ENCODE data around the gene TSHZ2.

TSHZ2 gene

DNA sequence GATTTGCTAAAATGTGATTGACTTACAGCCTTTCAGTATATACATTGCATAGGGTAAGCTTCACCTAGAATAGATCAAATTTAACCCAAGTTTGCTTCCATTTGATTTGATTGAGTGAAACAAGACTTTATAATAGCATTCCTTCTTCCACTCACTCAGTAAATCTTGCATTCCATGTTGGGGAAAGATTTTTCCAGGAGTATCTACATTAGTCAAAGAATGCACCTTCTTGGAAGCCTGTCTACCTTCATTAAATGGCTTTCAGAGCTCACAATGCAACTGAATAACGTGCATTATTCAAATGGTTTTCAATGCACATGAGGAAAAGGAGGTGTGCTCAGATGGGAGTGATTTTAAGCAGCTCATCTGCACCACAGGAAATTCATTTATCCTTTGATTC lies 38.3 kb upstream of the TSHZ2 start:
- POLR2A ChIA-PET, result no interaction called here
- CTCF ChIA-PET, result no interaction called here
- DNase-seq (ENCODE audit: extremely low spot score), result no peak
- TF ChIP-seq, protein P1, sequence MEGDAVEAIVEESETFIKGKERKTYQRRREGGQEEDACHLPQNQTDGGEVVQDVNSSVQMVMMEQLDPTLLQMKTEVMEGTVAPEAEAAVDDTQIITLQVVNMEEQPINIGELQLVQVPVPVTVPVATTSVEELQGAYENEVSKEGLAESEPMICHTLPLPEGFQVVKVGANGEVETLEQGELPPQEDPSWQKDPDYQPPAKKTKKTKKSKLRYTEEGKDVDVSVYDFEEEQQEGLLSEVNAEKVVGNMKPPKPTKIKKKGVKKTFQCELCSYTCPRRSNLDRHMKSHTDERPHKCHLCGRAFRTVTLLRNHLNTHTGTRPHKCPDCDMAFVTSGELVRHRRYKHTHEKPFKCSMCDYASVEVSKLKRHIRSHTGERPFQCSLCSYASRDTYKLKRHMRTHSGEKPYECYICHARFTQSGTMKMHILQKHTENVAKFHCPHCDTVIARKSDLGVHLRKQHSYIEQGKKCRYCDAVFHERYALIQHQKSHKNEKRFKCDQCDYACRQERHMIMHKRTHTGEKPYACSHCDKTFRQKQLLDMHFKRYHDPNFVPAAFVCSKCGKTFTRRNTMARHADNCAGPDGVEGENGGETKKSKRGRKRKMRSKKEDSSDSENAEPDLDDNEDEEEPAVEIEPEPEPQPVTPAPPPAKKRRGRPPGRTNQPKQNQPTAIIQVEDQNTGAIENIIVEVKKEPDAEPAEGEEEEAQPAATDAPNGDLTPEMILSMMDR (IDR thresholded peaks at IDR 0.05; ENCODE audit: control extremely low read depth, extremely low read depth, low read depth, missing control alignments), result no peak

DNA sequence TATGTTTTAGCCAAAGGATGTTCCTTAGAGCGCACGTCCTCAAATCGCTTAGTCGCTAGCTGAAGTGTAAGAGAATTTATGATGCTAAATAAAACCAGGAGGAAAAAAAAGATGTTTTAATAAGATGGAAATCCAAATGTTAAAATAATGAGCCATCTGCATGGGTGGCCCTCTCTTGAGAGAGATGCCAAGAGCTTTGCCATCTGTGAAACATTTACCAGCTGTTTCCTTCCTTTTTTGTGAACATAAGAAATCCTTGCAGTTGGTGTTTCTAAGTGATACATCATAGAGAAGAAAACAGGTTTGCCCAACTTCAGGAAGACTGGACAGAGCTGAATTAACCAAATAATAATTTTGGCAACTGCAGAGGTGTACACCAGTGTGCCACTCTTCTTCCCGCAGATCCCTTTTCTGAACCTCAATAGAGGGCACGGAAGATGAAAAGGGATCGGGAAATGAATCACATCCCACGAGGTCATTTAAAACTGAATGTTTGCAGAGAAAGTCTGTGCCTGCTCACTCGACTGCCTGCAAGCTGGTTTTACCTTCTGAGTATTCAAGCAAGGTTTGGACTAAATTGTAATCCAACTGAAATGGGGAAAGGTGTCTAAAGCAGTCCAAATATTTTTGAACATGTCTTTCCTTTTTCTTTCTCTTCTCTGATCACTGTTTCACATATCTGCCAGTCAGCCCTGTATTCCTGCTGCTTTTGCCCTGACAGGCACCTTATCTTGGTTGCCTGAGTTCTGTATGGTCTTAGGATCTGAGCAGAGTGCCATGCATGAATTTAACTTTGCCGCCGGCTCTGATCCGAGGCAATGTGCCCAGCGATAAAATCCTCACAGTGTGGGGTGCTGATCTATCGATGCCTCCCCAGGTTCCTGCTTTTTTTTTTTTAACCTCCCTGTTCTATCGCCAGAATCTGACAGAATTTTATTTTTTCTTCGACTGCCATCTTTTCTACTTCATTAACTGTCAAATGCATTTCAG lies 35.5 kb upstream of the TSHZ2 start:
- POLR2A ChIA-PET, result no interaction called here
- CTCF ChIA-PET, result no interaction called here
- DNase-seq (ENCODE audit: extremely low spot score), result no peak
- TF ChIP-seq, protein P1 (IDR thresholded peaks at IDR 0.05; ENCODE audit: control extremely low read depth, extremely low read depth, low read depth, missing control alignments), result no peak

DNA sequence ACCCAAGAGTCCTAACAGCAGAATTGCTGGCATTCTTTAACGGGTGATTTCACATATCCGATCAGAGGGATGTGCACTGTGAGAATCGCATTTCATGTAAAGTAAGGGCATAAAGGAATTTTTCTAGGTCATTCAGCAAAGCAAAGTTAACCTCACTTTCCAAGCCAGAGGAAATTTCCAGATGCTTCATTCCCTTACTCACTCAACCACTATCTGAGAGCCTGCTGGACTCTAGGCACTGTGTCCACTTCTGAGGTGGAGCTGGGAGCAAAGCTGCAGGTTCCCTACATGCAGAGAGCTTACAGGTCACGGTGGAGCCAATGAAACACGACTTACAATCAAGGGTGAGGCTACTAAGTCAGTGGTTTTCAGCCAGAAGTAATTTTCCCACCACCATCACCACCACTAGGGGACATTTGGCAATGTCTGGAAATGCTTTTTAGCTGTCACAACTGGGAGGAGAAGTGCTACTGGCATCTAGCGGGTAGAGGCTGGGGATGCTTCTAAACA lies 34.5 kb upstream of the TSHZ2 start:
- CTCF ChIA-PET, result no interaction called here
- no peak for DNase-seq (ENCODE audit: extremely low spot score)
- POLR2A ChIA-PET, result no interaction called here
- TF ChIP-seq, protein P1 (IDR thresholded peaks at IDR 0.05; ENCODE audit: control extremely low read depth, extremely low read depth, low read depth, missing control alignments), result no peak

DNA sequence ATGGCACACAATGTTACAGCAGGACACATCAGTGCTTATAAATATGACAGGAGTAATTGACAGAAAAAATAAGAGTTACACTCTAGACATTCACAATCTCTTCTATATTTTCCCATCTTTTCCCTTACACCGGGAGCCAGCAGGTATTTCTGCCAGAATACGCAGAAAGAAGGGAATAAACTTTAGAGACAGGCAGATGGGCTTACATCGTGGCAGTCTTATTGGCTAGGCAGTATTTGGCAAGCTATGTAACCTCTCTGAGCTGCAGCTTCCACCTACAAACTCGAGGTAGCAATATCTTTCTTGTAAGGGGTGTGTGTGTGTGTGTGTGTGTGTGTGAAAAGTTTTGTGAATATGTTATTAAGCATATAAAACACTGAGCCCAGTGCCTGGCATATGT lies 33.0 kb upstream of the TSHZ2 start:
- TF ChIP-seq, protein P1 (IDR thresholded peaks at IDR 0.05; ENCODE audit: control extremely low read depth, extremely low read depth, low read depth, missing control alignments), result no peak
- ChIA-PET POLR2A (no interaction called here), CTCF (no interaction called here)
- DNase-seq (ENCODE audit: extremely low spot score), result no peak

DNA sequence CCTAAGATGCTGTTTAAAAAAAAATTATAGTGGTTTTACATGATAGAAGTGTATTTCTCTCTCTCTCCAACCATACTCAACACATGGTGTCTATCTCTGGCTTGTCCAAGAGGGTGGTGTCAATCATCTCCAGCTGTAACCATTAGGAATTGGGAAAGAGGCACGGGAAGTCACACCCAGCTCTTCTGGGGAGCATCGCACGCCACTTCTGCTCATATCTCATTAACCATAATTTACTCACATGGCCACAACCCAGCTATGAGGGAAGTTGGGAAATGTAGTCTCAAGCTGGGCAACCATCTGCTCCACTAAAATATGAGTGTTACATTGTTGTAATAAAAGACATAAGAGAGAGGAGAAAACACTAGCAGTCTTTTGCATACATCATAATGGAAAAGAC lies 30.4 kb upstream of the TSHZ2 start:
- DNase-seq (ENCODE audit: extremely low spot score), result no peak
- TF ChIP-seq, protein P1 (IDR thresholded peaks at IDR 0.05; ENCODE audit: control extremely low read depth, extremely low read depth, low read depth, missing control alignments), result no peak
- ChIA-PET POLR2A (no interaction called here), CTCF (interaction anchor here (0.8 kb wide), 1 partner anchor 120 kb away, joined by 3 read pairs; no protein-coding TSS in a partner anchor)

DNA sequence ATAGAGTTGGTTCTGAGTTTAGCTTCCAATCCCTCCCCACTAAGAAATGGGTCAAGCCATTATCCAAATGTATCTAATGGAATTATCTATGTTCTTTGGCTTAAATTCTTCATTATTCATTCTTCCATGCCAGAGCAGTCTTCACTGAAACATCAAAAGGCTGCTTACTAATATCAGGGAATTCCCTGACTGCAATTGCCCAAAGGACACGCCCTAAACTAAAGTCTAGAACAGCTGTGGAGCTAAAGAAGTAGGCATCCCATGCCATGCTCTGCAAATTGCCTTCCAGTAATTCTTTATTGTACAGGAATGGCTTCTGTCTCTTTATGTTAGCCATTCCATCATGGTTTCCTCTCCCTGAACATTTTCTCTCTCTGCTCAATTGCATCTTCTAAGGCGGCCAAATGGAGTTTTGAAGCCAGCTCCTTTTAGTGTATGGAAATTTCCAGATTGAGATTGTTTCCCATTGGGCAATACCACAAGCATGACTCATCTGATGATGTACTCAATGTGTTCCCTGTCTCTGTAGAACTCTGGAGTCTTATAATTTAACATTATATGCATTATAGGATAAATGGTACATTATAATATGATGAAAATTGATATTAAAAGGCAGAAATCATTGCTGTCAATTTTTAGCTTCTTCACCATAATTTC lies 28.8 kb upstream of the TSHZ2 start:
- TF ChIP-seq, protein P1 (IDR thresholded peaks at IDR 0.05; ENCODE audit: control extremely low read depth, extremely low read depth, low read depth, missing control alignments), result no peak
- ChIA-PET CTCF (interaction anchor here (1.1 kb wide), 1 partner anchor 12 kb away, joined by 3 read pairs; no protein-coding TSS in a partner anchor), POLR2A (no interaction called here)
- DNase-seq (ENCODE audit: extremely low spot score), result no peak
